Measurements from ENCODE around the gene FARP2.
A peak's percentile ranks its signal among the peaks of the same experiment; 100 is the strongest.

The FARP2 gene

DNA sequence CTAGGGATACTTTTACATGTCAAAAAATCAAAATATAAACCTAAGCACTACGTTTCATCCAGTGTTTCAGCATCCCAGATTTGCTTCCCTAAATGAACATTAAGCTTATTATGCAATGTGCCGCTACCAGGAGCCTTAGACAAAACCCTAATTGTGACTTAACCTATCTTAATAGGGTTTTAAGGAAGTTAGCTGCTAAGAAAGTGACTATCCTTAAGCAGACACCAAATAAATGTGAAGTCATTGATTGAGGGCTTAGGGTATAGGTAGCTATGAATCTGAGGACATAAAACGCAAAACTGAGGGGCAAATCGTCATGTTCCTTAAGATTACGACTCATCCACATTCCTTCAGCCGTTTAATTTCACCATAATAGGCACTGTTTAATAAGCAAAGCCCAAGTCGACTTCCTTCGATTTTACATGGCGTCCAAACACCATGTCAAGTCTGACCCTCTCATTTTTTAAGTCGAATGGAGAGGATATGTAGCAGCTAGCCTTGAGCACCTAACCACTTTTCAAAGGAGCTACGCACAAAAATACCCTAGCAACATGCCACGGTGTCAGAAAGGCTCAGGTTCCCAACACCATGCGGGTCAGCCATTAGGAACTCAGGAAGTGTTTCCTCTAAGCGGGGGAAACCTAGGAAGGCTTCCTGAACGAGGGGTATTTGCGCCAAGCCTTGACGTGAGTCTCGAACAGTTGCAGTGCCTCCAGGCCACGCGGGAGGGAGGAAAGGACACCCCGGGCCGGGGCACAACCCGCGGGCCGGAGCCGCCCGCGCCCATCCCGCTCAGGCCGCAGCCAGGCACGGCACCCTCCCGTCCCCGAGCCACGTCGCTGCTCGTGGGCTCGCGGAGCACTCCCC, 41.6 kb upstream of the FARP2 start (continued):
- TF ChIP-seq, protein P1, sequence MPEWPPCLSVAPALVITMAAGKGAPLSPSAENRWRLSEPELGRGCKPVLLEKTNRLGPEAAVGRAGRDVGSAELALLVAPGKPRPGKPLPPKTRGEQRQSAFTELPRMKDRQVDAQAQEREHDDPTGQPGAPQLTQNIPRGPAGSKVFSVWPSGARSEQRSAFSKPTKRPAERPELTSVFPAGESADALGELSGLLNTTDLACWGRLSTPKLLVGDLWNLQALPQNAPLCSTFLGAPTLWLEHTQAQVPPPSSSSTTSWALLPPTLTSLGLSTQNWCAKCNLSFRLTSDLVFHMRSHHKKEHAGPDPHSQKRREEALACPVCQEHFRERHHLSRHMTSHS (tag by site-specific recombination; IDR thresholded peaks at IDR 0.05) = no peak
- TF ChIP-seq ZNF521 (tag by site-specific recombination; IDR thresholded peaks at IDR 0.05) (no peak), ZNF623 (tag by site-specific recombination; IDR thresholded peaks at IDR 0.05) (no peak), ZNF19 (tag by site-specific recombination; IDR thresholded peaks at IDR 0.05; ENCODE audit: low read depth) (no peak), ZNF335 (tag by site-specific recombination; conservative IDR thresholded peaks at IDR 0.05) (no peak; the same call in 1 of the 2 replicates), ZNF266 (tag by site-specific recombination; IDR thresholded peaks at IDR 0.05; ENCODE audit: low read depth) (no peak), ZNF596 (tag by site-specific recombination; IDR thresholded peaks at IDR 0.05) (peak; percentile 45; the same call in 1 of the 2 replicates), WT1 (tag by site-specific recombination; IDR thresholded peaks at IDR 0.05) (no peak), ZNF624 (tag by site-specific recombination; IDR thresholded peaks at IDR 0.05) (no peak), HOXC10 (CRISPR knock-in tag; IDR thresholded peaks at IDR 0.05) (no peak), ZNF571 (tag by site-specific recombination; IDR thresholded peaks at IDR 0.05) (no peak), ZNF600 (tag by site-specific recombination; IDR thresholded peaks at IDR 0.05) (no peak), ZBTB17 (tag by site-specific recombination; IDR thresholded peaks at IDR 0.05) (no peak), ZNF2 (tag by site-specific recombination; IDR thresholded peaks at IDR 0.05) (no peak), ZBTB48 (tag by site-specific recombination; IDR thresholded peaks at IDR 0.05) (peak; percentile 79; the same call in 1 of the 2 replicates), ZNF114 (tag by site-specific recombination; IDR thresholded peaks at IDR 0.05) (no peak), ZFP3 (tag by site-specific recombination; IDR thresholded peaks at IDR 0.05; ENCODE audit: low read depth) (no peak), SCRT1 (tag by site-specific recombination; IDR thresholded peaks at IDR 0.05; ENCODE audit: borderline replicate concordance) (no peak)
- TF ChIP-seq, protein P2, sequence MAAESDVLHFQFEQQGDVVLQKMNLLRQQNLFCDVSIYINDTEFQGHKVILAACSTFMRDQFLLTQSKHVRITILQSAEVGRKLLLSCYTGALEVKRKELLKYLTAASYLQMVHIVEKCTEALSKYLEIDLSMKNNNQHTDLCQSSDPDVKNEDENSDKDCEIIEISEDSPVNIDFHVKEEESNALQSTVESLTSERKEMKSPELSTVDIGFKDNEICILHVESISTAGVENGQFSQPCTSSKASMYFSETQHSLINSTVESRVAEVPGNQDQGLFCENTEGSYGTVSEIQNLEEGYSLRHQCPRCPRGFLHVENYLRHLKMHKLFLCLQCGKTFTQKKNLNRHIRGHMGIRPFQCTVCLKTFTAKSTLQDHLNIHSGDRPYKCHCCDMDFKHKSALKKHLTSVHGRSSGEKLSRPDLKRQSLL (tag by site-specific recombination; IDR thresholded peaks at IDR 0.05) = no peak
- TF ChIP-seq, protein P3, sequence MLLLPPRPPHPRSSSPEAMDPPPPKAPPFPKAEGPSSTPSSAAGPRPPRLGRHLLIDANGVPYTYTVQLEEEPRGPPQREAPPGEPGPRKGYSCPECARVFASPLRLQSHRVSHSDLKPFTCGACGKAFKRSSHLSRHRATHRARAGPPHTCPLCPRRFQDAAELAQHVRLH (tag by site-specific recombination; IDR thresholded peaks at IDR 0.05) = no peak
- TF ChIP-seq, protein P4, sequence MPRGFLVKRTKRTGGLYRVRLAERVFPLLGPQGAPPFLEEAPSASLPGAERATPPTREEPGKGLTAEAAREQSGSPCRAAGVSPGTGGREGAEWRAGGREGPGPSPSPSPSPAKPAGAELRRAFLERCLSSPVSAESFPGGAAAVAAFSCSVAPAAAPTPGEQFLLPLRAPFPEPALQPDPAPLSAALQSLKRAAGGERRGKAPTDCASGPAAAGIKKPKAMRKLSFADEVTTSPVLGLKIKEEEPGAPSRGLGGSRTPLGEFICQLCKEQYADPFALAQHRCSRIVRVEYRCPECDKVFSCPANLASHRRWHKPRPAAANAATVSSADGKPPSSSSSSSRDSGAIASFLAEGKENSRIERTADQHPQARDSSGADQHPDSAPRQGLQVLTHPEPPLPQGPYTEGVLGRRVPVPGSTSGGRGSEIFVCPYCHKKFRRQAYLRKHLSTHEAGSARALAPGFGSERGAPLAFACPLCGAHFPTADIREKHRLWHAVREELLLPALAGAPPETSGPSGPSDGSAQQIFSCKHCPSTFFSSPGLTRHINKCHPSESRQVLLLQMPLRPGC (tag by site-specific recombination; IDR thresholded peaks at IDR 0.05) = 0 out of 2 replicates have a peak, but pooled peaks have one; percentile 15
- TF ChIP-seq, protein P5, sequence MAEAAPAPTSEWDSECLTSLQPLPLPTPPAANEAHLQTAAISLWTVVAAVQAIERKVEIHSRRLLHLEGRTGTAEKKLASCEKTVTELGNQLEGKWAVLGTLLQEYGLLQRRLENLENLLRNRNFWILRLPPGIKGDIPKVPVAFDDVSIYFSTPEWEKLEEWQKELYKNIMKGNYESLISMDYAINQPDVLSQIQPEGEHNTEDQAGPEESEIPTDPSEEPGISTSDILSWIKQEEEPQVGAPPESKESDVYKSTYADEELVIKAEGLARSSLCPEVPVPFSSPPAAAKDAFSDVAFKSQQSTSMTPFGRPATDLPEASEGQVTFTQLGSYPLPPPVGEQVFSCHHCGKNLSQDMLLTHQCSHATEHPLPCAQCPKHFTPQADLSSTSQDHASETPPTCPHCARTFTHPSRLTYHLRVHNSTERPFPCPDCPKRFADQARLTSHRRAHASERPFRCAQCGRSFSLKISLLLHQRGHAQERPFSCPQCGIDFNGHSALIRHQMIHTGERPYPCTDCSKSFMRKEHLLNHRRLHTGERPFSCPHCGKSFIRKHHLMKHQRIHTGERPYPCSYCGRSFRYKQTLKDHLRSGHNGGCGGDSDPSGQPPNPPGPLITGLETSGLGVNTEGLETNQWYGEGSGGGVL (tag by site-specific recombination; IDR thresholded peaks at IDR 0.05) = no peak
- TF ChIP-seq, protein P6, sequence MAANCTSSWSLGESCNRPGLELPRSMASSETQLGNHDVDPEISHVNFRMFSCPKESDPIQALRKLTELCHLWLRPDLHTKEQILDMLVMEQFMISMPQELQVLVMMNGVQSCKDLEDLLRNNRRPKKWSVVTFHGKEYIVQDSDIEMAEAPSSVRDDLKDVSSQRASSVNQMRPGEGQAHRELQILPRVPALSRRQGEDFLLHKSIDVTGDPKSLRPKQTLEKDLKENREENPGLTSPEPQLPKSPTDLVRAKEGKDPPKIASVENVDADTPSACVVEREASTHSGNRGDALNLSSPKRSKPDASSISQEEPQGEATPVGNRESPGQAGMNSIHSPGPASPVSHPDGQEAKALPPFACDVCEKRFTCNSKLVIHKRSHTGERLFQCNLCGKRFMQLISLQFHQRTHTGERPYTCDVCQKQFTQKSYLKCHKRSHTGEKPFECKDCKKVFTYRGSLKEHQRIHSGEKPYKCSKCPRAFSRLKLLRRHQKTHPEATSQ (tag by site-specific recombination; IDR thresholded peaks at IDR 0.05) = 0 out of 2 replicates have a peak, but pooled peaks have one; percentile 27

Measured in HEK293 (cell line).